Measurements from ENCODE around the gene PPARGC1A.

GRCh38 chr4:23769406-23769805 lies 120.4 kb downstream of the PPARGC1A start:
- no peak for TF ChIP-seq CTCF (IDR thresholded peaks at IDR 0.05; ENCODE audit: poor library complexity)
- no peak for TF ChIP-seq EZH2 (IDR thresholded peaks at IDR 0.05; ENCODE audit: borderline replicate concordance)
